OCI-LY3 (cell line): ENCODE results near the gene TBC1D16.
"Not testable (repeated sequence)": the region's sequence is repeated elsewhere in the genome, so short reads cannot be mapped to it uniquely, and the experiment has no call there.

Experiments used
- H2AFZ ChIP-seq: fragments of 200-600, 300-600 bp; shearing (Covaris generic); 2 replicates; pipeline ENCODE4 v1.6.0; 2014; ENCODE audit warnings: antibody characterized with exemption, low read depth, low read length
- H3K27ac ChIP-seq: fragments of 200-600, 300-600 bp; sonication (generic); 2 replicates; pipeline ENCODE4 v1.5.1; 2014; ENCODE audit warnings: mild to moderate bottlenecking, low read length, moderate library complexity, mixed read lengths
- H3K27me3 ChIP-seq: fragments of 200-600, 300-600 bp; sonication (generic); 2 replicates; pipeline ENCODE4 v1.6.1; 2014; ENCODE audit warnings: low read depth, low read length, mixed read lengths
- H3K36me3 ChIP-seq: fragments of 200-600, 300-600 bp; sonication (generic); replicated peaks from 2 replicates; pipeline ENCODE3; 2014; ENCODE audit warnings: low read depth, low read length, mixed read lengths
- H3K4me1 ChIP-seq: fragments of 300-600, 200-600 bp; sonication (generic); 2 replicates; pipeline ENCODE4 v1.6.1; 2014; ENCODE audit warnings: low read length, mixed read lengths
- H3K4me2 ChIP-seq: fragments of 200-600, 300-600 bp; sonication (generic); 2 replicates; pipeline ENCODE4 v1.6.1; 2014; ENCODE audit warnings: low read length, mixed read lengths
- H3K4me3 ChIP-seq: fragments of 300-600, 200-600 bp; sonication (generic); 2 replicates; pipeline ENCODE4 v1.5.1; 2014; ENCODE audit warnings: antibody characterized with exemption, mild to moderate bottlenecking, low read length, moderate library complexity
- H3K79me2 ChIP-seq: fragments of 300-600, 200-600 bp; shearing (Covaris generic); 2 replicates; pipeline ENCODE4 v1.6.1; 2014; ENCODE audit warnings: mild to moderate bottlenecking, low read length, mixed read lengths
- H3K9ac ChIP-seq: fragments of 300-600, 200-600 bp; shearing (Covaris generic); 2 replicates; pipeline ENCODE4 v1.6.0; 2014; ENCODE audit warnings: mild to moderate bottlenecking, low read length, moderate library complexity
- H3K9me3 ChIP-seq: fragments of 200-600, 300-600 bp; shearing (Covaris generic); 2 replicates; pipeline ENCODE4 v1.6.1; 2014; ENCODE audit warnings: low read length, mixed read lengths; ENCODE audit not compliant: insufficient read depth
- H4K20me1 ChIP-seq: fragments of 200-600, 300-600 bp; sonication (generic); 2 replicates; pipeline ENCODE4 v1.6.1; 2016; ENCODE audit warnings: low read length, mixed read lengths; ENCODE audit not compliant: insufficient read depth
- EZH2phosphoT487 ChIP-seq: fragments of 200-600 bp; shearing (Covaris generic); IDR thresholded peaks from 2 replicates; pipeline ENCODE4 v1.6.1; 2018; ENCODE audit warnings: antibody characterized with exemption, mixed run types, low read depth
- TF ChIP-seq, protein P1 (sequence below): fragments of 200-600, 300-600 bp; sonication (generic); IDR thresholded peaks from 2 replicates; pipeline ENCODE4 v1.5.1; 2014; ENCODE audit warnings: antibody characterized with exemption, low read length, low read depth

The TBC1D16 gene

DNA sequence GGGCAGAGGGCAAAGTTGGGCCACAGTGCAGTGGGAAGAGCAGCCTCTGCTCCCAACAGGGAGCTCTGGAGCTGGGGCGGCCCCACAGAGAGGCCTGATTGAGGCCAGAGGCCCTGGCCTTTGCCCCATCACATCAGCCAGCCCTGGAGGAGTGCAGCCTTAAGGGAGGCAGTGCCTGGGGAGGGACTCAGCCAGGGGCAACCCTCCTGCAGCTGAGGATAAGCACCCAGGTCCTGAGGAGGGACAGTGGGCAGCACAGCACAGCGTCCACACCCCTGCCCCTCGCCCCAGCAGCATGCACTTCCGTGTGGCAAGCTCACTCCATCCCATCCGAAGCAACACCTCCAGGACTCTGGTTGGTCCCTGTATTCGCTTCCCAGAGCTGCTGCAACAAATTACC is 134.5 kb downstream of the TBC1D16 start:
- TF ChIP-seq EZH2phosphoT487 = no peak
- TF ChIP-seq, protein P1, sequence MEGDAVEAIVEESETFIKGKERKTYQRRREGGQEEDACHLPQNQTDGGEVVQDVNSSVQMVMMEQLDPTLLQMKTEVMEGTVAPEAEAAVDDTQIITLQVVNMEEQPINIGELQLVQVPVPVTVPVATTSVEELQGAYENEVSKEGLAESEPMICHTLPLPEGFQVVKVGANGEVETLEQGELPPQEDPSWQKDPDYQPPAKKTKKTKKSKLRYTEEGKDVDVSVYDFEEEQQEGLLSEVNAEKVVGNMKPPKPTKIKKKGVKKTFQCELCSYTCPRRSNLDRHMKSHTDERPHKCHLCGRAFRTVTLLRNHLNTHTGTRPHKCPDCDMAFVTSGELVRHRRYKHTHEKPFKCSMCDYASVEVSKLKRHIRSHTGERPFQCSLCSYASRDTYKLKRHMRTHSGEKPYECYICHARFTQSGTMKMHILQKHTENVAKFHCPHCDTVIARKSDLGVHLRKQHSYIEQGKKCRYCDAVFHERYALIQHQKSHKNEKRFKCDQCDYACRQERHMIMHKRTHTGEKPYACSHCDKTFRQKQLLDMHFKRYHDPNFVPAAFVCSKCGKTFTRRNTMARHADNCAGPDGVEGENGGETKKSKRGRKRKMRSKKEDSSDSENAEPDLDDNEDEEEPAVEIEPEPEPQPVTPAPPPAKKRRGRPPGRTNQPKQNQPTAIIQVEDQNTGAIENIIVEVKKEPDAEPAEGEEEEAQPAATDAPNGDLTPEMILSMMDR = no peak
- Histone ChIP-seq H3K4me2 (no peak overlapping the region), H4K20me1 (no peaks in the 10 kb centered on the region), H3K79me2 (no peaks in the 10 kb centered on the region), H3K9me3 (peaks cover 7% of the 10 kb centered on the region; the same call in 1 of the 2 replicates), H3K36me3 (no peaks in the 10 kb centered on the region), H2AFZ (no peak overlapping the region), H3K4me3 (no peak overlapping the region), H3K27ac (no peak overlapping the region), H3K9ac (no peak overlapping the region), H3K27me3 (peaks cover 22% of the 10 kb centered on the region; the same call in 1 of the 2 replicates), H3K4me1 (peaks cover 16% of the 10 kb centered on the region)

DNA sequence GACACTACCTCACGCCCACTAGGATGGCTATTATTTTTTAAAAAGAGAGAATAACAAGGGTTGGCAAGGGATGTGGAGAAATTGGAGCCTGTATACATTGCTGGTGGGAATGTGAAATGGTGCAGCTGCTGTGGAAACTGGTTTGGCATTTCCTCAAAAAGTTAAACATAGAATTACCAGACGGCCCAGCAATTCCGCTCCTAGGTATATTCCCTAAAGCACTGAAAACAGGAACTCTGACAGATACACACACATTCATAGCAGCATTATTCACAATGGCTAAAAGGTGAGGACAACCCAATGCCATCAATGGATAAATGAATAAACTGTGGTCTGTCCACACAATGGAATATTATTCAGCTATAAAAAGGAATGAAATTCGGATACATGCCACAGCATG is 136.1 kb downstream of the TBC1D16 start:
- Histone ChIP-seq H3K4me3 (no peak overlapping the region), H3K9me3 (peaks cover 7% of the 10 kb centered on the region; the same call in 1 of the 2 replicates), H3K4me1 (peaks cover 16% of the 10 kb centered on the region), H3K79me2 (no peaks in the 10 kb centered on the region), H3K36me3 (no peaks in the 10 kb centered on the region), H3K9ac (no peak overlapping the region), H3K27ac (no peak overlapping the region), H2AFZ (no peak overlapping the region), H3K4me2 (no peak overlapping the region), H4K20me1 (no peaks in the 10 kb centered on the region), H3K27me3 (peaks cover 10% of the 10 kb centered on the region; the same call in 1 of the 2 replicates)
- no peak for TF ChIP-seq EZH2phosphoT487
- TF ChIP-seq, protein P1 = no peak

DNA sequence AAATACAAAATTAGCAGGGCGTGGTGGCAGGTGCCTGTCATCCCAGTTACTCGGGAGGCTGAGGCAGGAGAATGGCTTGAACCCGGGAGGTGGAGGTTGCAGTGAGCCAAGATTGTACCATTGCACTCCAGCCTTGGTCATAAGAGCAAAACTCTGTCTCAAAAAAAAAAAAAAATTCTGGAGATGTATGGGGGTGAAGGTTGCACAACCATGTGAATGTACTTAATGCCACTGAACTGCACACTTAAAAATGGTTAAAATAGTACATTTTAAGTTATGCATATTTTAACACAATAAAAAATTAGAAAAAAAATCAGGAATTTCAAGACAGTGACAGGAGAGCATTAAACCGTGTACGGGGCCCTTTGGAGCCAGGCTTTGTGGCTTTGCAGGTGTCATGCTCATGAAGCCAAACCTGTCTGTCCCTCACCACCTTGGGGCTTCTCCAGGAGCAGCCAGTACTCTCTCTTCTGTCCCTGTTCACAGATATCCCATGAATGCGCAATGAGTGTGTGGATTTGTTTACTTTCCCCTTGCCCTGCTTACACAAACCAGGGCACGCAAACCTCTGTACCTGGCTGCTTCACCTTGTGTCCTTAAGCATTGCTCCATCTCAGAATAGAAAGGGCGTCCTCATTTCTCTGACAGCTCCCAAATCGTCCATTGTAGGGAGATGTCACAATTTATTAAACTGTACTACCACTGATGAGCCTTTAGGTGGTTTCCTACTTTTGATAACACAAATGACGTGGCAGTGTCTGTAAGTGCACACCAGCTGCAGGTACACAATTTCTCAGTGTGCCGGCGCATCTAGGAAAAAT is 138.2 kb downstream of the TBC1D16 start:
- peaks cover 16% of the 10 kb centered on the region for H3K4me1 ChIP-seq
- no peak overlapping the region for H3K9ac ChIP-seq
- peaks cover 7% of the 10 kb centered on the region; the same call in 1 of the 2 replicates for H3K9me3 ChIP-seq
- H3K4me2 ChIP-seq = peak overlapping the region; percentile 47
- H3K4me3 ChIP-seq = peak overlapping the region; percentile 29; the same call in 1 of the 2 replicates
- peaks cover 13% of the 10 kb centered on the region; the same call in 1 of the 2 replicates for H3K27me3 ChIP-seq
- no peak overlapping the region for H2AFZ ChIP-seq
- no peak overlapping the region for H3K27ac ChIP-seq
- no peaks in the 10 kb centered on the region for H3K79me2 ChIP-seq
- TF ChIP-seq EZH2phosphoT487 = no peak
- TF ChIP-seq, protein P1 = peak; percentile 10; the same call in 1 of the 2 replicates
- H4K20me1 ChIP-seq = no peaks in the 10 kb centered on the region
- no peaks in the 10 kb centered on the region for H3K36me3 ChIP-seq

DNA sequence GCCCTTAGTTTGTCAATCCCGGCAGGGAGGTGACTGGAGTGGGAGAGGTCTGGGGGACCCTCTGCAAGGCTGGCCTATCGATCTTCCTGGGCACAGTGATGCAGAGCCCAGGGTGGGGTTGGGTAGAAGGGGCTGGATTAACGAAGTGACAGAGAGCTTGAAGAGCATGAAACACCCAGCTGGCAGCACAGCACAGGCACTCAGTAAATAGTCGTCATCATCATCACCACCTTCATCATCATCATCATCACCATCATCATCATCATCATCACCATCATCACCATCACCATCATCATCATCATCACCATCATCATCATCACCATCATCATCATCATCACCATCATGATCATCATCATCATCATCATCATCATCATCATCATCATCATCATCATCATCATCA is 142.2 kb downstream of the TBC1D16 start:
- not testable (repeated sequence) for H3K27ac ChIP-seq, H3K4me3 ChIP-seq, H3K9me3 ChIP-seq, H3K9ac ChIP-seq, H2AFZ ChIP-seq, H3K4me2 ChIP-seq, H4K20me1 ChIP-seq, H3K27me3 ChIP-seq, H3K36me3 ChIP-seq, H3K79me2 ChIP-seq
- peaks cover 16% of the 10 kb centered on the region for H3K4me1 ChIP-seq
